GM18502 (cell line): ENCODE measurements around the gene ACBD6.
"Not testable (repeated sequence)": the region's sequence is repeated elsewhere in the genome, so short reads cannot be mapped to it uniquely, and the experiment has no call there.

Experiments
- ATAC-seq: cut with Tn5 transposase; IDR thresholded peaks from one replicate; pipeline ENCODE4 v1.9.1; 2021; ENCODE audit warnings: mild to moderate bottlenecking; ENCODE audit not compliant: unreplicated experiment, poor library complexity

Gene ACBD6

DNA sequence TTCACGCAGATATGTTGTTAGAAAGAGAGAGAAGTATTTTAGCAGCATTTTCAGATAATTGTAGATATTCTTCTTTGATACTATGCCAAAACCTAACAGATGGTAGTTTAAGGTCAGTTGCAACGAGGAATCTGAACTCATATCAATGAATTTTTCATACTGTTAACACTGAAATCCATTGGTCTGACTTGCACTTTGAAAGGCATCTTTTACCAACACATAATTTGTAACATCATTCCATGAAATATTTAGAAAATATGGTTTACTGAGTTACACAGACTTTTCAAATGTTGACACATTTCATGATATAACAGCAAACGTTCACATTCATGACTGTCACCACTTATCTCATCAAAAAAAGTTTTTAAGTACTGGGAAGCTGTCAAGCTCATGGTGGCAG is 4.6 kb downstream of the ACBD6 start:
- no peak for ATAC-seq

DNA sequence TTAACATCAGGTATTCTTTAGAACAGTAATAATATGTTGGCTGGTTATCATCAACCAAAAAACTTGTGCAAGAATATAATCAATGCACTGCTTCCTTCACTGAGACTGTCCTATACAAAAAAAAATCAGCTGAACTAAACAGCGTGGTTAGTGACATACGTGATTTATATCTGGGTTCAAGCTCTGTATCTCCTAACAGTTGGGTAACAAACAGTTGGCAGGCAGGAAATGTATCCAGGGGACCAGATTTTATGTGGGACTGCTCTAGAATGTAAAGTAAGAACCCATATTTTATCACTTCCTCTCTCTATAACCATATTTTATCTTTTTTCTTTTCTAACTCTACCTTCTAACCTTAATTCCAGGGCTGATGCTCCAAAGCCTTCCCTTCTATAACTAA is 8.0 kb downstream of the ACBD6 start:
- ATAC-seq, result no peak

DNA sequence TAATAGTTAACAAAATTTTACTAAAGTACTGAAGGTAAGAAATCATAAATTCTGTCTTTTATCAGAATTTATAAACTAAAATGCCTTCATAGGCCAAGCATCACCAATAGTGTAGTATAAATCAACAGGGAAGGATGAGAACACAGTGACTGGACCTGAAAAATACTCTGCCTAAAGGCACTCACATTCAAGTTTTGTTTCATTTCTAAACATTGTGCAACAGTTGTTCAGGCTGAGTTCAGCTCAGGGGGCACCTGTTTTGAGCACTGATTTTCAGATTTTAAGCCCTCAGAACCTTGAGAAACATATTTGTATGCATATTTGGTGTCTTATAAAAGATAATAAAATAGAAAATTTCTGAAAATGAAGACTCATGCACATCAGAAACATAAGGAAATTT is 12.4 kb downstream of the ACBD6 start:
- no peak for ATAC-seq

DNA sequence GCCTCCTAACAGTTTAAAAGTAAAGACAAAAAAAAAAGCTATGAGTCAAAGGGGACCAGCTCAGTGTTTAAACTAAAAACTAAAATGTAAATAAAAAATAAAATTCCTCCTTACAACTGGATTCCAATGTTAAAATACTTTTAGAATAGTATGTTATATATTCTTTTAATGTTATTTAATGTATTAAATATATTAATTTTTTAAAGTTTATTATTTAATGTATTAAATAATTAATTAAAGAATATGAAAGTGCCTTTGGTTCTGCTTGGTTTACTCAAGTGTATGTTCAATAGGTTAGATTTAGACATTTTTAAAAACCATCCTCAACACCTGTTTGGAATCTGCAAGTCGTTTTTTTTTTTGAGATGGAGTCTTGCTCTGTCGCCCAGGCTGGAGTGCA is 13.1 kb downstream of the ACBD6 start:
- ATAC-seq, result no peak

DNA sequence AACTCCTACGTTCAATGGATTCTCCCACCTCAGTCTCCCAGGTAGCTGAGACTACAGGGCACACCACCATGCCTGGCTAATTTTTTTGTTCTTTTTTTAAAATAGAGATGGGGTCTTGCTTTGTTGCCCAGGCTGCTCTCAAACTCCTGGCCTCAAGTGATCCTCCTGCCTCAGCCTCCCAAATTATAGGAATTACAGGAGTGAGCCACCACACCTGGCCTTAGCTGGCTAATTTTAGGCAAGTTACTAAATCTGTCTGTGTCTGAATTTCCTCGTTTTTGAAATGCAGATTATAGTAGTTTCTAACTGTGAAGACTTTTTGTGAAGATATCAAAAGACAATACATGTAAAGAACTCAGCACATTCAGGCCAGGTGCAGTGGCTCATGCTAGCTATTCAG is 13.7 kb downstream of the ACBD6 start:
- no peak for ATAC-seq

DNA sequence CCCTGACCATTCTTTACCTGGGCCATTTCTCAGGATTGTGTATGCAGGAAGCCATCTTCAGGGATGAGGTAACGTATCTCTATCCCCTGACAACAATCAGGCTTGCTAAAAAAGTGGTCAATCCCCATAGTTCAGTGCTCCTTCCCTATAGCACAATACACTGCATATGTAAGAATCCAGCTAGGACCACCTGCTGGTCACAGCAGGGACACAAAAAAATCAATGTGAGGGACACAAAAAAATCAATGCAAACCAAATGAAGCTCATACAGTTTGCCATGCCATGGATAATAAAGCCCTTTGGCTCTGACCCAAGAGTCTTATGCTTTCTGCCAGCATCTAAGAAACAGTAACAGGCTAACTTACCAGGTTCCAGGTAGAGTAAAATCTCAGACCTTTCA is 16.3 kb downstream of the ACBD6 start:
- no peak for ATAC-seq

DNA sequence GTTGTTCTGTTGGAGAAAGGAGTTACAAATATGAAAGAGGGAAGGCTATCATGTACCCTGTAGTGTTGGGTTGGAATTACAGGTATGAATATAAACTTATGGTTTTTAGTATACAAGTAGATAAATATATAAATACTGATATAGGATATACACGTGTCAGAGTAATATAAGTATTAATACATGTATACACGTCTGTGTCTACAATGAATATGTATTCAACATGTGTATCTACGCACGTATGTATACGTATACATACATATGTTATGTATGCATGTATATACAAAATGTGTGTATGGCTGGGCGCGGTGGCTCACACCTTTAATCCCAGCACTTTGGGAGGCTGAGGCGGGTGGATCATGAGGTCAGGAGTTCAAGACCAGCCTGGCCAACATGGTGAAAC is 17.9 kb downstream of the ACBD6 start:
- no peak for ATAC-seq

DNA sequence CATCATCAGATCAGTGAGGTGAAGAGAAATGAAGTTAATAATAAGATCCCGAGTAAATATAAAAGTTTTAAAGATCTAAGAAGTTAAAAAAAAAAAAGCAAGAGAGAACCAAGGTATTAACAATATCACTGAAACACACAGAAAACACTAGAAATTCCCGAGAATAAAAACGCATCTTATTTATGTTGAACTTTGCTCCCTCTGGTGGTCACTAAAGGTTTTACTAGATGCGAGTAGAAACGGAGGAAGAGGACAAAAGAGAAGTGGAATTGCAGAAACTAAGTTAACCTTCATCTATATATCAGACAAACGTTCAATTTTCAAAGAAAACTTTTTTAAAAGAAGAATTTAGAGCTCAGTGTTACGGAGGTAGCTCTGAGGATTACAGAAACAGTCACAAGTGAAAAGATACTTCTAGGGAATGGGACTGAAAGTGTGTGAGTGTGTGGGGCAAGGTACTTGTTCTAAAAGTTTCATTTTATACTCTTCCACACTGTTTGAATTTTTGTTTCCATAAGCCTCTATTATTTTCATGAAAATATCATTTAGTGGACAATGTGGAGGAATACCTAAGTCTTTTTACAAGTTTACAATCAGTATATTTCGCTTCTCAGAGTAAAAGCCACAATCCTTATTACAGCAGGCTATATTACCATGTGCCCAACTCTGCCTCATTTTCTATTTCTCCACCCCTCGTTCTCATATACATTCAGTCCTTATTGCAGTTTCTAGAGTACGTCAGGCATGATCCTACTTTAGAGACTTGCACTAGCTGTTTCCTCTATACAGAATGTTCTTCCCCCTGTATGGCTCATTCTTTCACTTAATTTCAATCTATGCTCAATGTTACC is 19.7 kb downstream of the ACBD6 start:
- no peak for ATAC-seq

DNA sequence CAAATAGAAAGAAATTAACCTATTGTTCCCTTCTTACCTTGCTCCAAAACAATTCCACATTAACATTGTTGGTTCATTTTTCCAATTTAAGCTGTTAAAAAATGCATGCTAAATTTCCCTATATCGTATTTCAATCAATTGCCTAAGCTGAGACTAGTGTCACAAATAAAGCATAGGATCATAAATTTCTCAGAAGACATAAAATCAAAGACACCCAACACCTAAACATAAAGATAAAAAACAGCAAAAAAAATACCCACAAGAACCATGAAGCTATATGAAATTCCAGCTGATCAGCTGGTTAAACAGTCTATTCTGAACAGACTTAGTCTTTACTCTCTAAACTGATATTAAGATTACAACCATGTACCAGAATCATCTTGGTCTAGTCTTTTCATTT is 32.3 kb downstream of the ACBD6 start:
- no peak for ATAC-seq

DNA sequence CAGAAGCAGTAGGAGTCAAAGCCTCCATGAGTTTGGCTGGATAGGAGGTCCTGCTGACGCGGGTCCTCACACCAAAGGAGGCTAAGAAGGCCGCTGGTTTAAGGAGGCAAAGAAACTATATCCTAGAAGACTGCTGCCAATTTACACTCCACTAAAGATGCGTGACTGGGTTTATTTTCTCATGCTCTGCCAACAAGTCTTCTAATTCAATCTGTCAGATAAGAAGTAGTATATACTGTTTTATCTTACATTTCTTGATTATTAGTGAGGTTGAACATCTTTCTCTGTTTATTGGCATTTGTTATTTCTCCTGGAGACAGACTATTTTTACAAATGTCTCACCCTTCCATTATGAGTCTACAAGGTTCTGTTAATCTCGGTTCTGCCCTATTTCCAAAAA is 34.1 kb downstream of the ACBD6 start:
- no peak for ATAC-seq

DNA sequence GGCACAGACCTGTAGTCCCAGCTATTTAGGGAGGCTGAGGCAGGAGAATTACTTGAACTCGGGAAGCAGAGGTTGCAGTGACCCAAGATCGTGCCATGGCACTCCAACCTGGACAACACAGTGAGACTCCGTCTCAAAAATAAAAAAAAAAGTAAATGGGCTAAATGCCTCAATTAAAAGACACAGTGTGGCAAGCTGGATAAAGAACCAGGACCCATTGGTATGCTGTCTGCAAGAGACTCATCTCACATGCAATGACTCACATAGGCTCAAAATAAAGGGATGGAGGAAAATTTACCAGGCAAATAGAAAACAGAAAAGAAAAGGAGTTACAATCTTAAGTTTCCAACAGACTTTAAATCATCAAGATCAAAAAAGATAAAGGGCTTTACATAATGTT is 40.3 kb downstream of the ACBD6 start:
- ATAC-seq, result no peak

DNA sequence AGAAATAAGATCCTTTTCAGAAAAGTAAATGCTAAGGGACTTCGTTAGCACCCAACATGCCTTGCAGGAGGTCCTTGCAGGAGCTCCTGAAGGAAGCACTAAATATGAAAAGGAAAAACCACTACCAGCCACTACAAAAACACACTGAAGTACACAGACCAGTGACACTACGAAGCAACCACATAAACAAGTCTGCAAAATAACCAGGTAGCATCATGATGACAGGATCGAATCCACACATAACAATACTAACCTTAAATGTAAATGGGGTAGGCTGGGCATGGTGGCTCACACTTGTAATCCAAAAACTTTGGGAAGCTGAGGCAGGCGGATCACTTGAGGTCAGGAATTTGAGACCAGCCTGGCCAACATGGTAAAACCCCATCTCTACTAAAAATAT is 40.7 kb downstream of the ACBD6 start:
- not testable (repeated sequence) for ATAC-seq

DNA sequence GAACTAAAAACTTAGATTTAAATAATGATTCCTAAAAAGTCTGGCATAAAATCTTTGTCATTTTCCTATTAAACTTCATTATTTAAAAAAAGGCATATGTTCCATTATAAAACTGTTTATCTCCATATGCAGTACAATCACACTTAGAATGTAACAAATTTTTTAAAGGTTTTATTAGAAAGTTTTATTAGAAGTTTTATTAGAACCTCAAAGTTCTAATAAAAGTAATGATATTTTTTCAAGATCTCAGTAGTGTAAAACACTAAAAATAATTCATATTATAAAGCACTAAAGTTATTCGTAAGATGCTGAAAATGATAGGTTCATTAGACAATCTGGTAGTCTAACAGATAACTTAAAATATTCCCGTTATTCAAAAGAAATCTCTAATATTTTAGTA is 43.6 kb downstream of the ACBD6 start:
- no peak for ATAC-seq

DNA sequence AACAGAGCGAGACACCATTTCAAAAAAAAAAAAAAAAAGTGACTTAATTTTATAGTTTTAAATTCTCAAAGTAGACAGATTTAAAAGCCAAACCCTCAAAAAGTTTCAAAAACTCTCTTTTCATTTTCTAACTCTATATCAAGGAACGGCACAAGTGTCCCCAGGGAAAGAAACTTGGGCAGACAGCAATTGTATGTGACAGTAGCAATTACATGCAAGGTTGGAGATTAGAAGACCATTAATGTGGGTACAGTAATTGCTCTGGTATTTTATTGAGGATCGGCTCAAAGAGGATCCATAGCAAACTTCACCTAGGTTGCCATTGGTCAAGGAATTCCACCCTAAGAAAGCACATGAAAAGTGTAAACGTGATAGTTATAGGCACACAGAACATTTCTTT is 46.2 kb downstream of the ACBD6 start:
- no peak for ATAC-seq

DNA sequence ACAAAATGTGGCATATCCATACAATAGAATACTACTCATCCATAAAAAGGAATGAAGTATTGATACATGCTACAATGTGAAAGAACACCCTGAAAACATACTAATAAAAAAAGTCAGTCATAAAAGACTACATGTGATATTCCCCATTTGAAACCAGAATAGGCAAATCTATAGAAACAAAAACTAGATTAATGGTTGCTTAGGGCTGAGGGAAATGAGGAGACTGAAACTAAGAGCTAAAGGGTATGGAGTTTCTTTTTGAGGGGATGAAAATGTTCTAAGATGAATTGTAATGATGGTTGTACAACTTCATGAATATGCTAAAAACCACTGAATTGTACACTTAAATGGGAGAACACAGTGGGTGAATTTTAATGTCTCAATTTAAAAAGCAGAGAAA is 50.9 kb downstream of the ACBD6 start:
- ATAC-seq, result no peak

DNA sequence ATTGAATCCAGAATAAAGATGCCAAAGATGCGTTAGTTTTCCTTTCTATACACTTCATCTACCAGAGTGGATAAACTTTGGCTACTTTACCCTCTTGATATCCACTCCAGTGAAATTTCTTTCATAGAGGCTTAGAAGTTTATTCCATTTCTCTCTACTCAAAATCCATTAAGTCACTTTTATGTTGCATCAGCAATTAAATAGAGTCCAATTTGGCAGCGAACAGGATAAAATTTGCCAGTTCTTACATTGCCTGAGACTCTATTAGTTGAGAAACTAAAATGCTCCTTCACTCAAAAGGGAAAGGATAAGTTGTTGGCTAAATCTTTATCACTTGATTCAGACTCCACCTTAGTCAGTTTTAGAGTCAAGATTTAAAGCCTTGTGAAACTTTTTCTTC is 57.9 kb downstream of the ACBD6 start:
- ATAC-seq, result no peak

DNA sequence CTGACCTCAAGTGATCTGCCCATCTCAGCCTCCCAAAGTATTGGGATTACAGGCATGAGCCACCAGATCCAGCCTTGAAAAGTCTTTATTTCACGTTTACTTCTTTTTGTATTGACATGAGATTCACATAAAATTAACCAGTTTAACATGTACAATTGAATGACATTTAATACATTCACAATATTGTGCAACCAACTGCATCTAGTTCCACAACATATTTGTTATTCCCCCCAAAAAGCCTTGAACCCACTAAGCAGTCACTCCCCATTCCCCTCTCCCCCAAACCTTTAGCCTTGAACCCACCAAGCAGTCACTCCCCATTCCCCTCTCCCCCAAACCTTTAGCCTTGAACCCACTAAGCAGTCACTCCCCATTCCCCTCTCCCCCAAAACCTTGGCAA is 62.0 kb downstream of the ACBD6 start:
- ATAC-seq, result no peak

DNA sequence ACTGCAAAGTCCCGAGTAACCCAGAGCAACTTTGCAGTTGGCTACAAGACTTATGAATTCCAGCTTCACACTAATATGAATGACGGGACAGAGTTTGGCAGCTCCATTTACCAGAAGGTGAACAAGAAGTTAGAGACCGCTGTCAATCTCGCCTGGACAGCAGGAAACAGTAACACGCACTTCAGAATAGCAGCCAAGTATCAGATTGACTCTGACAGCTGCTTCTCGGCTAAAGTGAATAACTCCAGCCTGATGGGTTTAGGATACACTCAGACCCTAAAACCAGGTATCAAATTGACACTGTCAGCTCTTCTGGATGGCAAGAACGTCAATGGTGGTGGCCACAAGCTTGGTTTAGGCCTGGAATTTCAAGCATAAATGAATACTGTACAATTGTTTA is 66.8 kb downstream of the ACBD6 start:
- no peak for ATAC-seq

DNA sequence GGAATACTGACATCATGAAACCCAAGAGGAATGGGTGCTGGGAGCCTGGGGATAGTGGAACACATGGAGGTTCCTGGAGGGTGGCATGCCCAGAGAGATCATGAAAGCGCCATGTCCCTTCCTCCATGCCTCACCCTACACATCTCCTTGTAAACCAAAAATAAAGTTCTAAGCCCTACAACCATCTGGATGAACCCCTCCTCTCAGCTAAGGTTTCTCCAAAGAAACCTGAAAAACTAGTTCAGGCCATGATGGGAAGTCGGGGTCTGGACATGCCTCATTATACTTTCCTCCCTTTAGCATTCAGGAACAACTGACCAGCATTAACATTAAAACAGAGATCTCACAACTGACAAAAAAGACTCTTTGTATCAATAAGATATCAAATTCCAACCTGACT is 68.5 kb downstream of the ACBD6 start:
- no peak for ATAC-seq

DNA sequence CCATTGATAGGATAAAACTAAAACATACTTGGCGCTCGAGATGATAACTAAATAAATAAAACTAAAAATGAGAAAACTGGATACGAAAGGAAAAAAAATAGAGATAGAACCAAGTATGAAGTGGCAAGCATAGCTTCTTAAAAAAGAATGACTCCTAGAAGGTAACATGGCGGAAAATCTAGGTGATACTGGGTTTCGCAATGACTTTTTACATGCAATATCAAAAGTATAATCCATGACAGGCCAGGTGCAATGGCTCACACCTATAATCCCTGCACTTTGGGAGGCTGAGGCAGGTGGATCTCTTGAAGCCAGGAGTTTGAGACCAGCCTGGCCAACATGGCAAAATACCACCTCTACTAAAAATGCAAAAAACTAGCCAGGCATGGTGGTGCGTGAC is 70.7 kb downstream of the ACBD6 start:
- no peak for ATAC-seq

DNA sequence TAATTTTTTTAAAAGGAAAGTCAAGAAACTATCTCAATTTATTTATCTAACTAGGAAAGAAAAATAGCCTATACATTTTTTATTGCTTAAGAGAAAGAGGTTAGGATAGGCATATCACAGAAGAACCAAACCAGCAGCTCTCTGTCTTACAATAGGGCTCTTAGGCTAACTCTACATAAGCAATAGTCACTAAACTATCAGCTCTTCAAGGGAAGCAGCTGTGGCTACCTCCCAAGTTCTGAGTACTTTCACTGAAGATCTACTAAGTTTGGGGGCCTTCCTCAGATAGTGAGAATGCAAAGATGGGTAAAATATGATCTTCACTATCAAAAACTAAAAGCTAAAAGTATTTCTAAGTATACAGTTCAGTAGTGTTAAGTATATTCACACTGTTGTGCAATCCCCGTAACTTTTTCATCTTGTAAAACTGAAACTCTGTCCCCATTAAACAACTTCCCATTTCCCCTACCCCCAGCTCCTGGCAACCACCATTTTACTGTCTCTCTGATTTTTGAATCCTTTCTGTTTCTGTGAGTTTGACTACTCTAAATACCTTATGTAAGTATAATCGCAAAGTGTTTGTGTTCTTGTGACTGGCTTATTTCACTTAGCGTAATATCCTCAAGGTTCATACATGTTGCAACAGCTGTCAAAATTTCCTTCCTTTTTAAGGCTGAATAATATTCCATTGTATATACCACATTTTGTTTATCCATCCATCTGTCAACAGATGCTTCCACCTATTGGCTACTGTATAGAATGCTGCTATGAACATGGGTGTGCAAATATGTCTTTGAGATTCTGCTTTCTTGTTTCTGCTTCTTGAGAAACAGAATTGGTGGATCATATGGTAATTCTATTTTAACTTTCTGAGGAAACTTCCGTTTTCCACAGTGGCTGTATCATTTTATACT is 73.3 kb downstream of the ACBD6 start:
- ATAC-seq, result no peak

DNA sequence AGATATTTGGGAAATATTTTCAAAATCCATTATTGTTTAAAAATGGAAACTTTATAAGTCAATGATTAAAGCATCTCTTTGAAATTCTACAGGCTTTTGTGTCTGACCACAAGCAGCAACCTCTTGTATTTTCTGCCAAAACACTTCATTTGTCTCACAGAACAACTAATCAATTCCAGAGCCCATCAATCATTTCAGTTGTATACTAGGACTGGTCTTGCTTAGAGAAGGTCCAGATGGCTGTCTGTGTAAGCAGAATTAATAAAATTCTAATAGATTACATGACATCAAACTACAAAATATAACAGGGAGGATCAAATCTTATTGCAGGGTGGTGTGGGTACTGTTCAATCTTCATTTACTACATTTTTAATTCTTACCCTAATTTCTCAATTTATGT is 76.4 kb downstream of the ACBD6 start:
- no peak for ATAC-seq
